Endothelial cell of umbilical vein (primary cell): ENCODE results near the gene ANP32E. TPM values are rescaled to one million over a fixed set of nuclear protein-coding genes. Genes with fewer than 3 reads are reported as not detected.

Source experiments
- BruUV-seq: library from RNA; stranded (reverse); fragments of 400-500 nt; replicated peaks from 2 replicates; lab custom pipeline; 2021; lab: Mats Ljungman, UMichigan
- CTCF ChIA-PET: fragments of 300-600, 350-600 bp; sonication (Branson Sonifier 250); formaldehyde crosslinking; loops from one replicate; lab custom pipeline; 2021; ENCODE audit warnings: antibody characterized with exemption, inconsistent platforms; lab: Charles Lee
- POLR2A ChIA-PET: fragments of 300-600, 350-600 bp; sonication (Branson Sonifier 250); formaldehyde crosslinking; loops from one replicate; lab custom pipeline; 2021; ENCODE audit warnings: antibody characterized with exemption, inconsistent platforms; lab: Charles Lee
- DNase-seq: peaks from one replicate; pipeline ENCODE4 v3.0.0-alpha.2; 2011; ENCODE audit warnings: low read depth, low spot score
- FAIRE-seq: peaks from 2 replicates; lab custom pipeline; 2011; peaks lifted over from hg19 to GRCh38; lab: Jason Lieb, UNC
- H2AFZ ChIP-seq: 2 replicates; pipeline ENCODE4 v1.6.0; 2012; ENCODE audit warnings: low read depth, low read length, control low read depth, inconsistent platforms
- H3K27ac ChIP-seq: 2 replicates; pipeline ENCODE4 v1.5.1; 2011; ENCODE audit warnings: low read depth, mild to moderate bottlenecking, control low read depth, low read length, moderate library complexity; ENCODE audit not compliant: insufficient read depth
- H3K27me3 ChIP-seq, 2 experiments: 2 replicates each; pipeline versions ENCODE4 v1.6.0 to v1.6.1; 2011; ENCODE audit warnings: low read length in 2 of 2, mixed read lengths in 1 of 2; ENCODE audit not compliant: control insufficient read depth in 2 of 2, insufficient read depth in 2 of 2
- H3K36me3 ChIP-seq, 2 experiments: 2 replicates in 1 of 2; 3 replicates in 1 of 2; pipeline ENCODE4 v1.5.1; 2011; ENCODE audit warnings: low read length in 2 of 2, mild to moderate bottlenecking in 1 of 2, moderate library complexity in 1 of 2; ENCODE audit not compliant: control insufficient read depth in 2 of 2, insufficient read depth in 2 of 2; ENCODE audit errors: extremely low read depth in 1 of 2
- H3K4me1 ChIP-seq: 3 replicates; pipeline ENCODE4 v1.5.1; 2011; ENCODE audit warnings: mild to moderate bottlenecking, low read length; ENCODE audit not compliant: control insufficient read depth, insufficient read depth; ENCODE audit errors: extremely low read depth
- H3K4me2 ChIP-seq: 2 replicates; pipeline ENCODE4 v1.6.1; 2011; ENCODE audit warnings: low read length, control low read depth, mixed read lengths; ENCODE audit not compliant: insufficient read depth
- H3K4me3 ChIP-seq, 3 experiments: fragments of 200-600 bp in 1 of 3; sonication (generic), shearing (Covaris generic) in 1 of 3; replicated peaks in 1 of 3; 2 replicates each; pipeline ENCODE4 v1.5.1; 2011 to 2016; ENCODE audit warnings: control low read depth in 3 of 3, low read length in 3 of 3, mild to moderate bottlenecking in 2 of 3, inconsistent platforms in 1 of 3, low read depth in 1 of 3, moderate library complexity in 1 of 3; ENCODE audit not compliant: insufficient read depth in 1 of 3
- H3K79me2 ChIP-seq: 2 replicates; pipeline ENCODE4 v1.6.0; 2012; ENCODE audit warnings: low read length, inconsistent platforms; ENCODE audit not compliant: control insufficient read depth, insufficient read depth
- H3K9ac ChIP-seq: replicated peaks from 2 replicates; pipeline ENCODE3; 2011; ENCODE audit warnings: low read length, control low read depth; ENCODE audit not compliant: insufficient read depth; ENCODE audit errors: extremely low read depth
- H3K9me1 ChIP-seq: replicated peaks from 3 replicates; pipeline ENCODE4 v1.6.0; 2011; ENCODE audit warnings: mild to moderate bottlenecking, low read length; ENCODE audit not compliant: control insufficient read depth, insufficient read depth; ENCODE audit errors: extremely low read depth
- H3K9me3 ChIP-seq: replicated peaks from 2 replicates; pipeline ENCODE4 v1.5.1; 2012; ENCODE audit warnings: low read length, inconsistent platforms; ENCODE audit not compliant: control insufficient read depth, insufficient read depth
- H4K20me1 ChIP-seq: replicated peaks from 2 replicates; pipeline ENCODE3; 2011; ENCODE audit warnings: mild to moderate bottlenecking, low read length; ENCODE audit not compliant: control insufficient read depth, insufficient read depth; ENCODE audit errors: extremely low read depth
- CTCF ChIP-seq, 2 donors: IDR thresholded peaks; 1 replicate in 1 of 2; 2 replicates in 1 of 2; pipeline ENCODE4 v1.5.1; 2011; ENCODE audit warnings: low read length in 2 of 2, mild to moderate bottlenecking in 2 of 2, moderate library complexity in 2 of 2, control low read depth in 1 of 2, inconsistent platforms in 1 of 2, low read depth in 1 of 2; ENCODE audit not compliant: insufficient read depth in 1 of 2; ENCODE audit errors: extremely low read depth in 1 of 2
- EZH2 ChIP-seq: IDR thresholded peaks from 2 replicates; pipeline ENCODE4 v1.6.1; 2012; ENCODE audit warnings: borderline replicate concordance, low read depth, mild to moderate bottlenecking, moderate library complexity, low read length, inconsistent platforms; ENCODE audit not compliant: severe bottlenecking
- FOS ChIP-seq: IDR thresholded peaks from 2 replicates; pipeline ENCODE4 v1.6.1; 2011; ENCODE audit warnings: mild to moderate bottlenecking, low read length, moderate library complexity, borderline replicate concordance; ENCODE audit not compliant: insufficient read depth
- GATA2 ChIP-seq: IDR thresholded peaks from 2 replicates; pipeline ENCODE4 v1.7.0; 2011; ENCODE audit warnings: low read depth, mild to moderate bottlenecking, moderate library complexity, mixed read lengths, low read length; ENCODE audit not compliant: insufficient read length, insufficient read depth
- JUN ChIP-seq: IDR thresholded peaks from 2 replicates; pipeline ENCODE4 v1.6.1; 2011; ENCODE audit warnings: borderline replicate concordance, low read depth; ENCODE audit not compliant: insufficient read length, insufficient read depth
- MAX ChIP-seq: IDR thresholded peaks from 2 replicates; pipeline ENCODE4 v1.6.1; 2011; ENCODE audit not compliant: insufficient read depth, insufficient read length
- MYC ChIP-seq: IDR thresholded peaks from one replicate; pipeline ENCODE4 v1.6.1; 2011; ENCODE audit warnings: mild to moderate bottlenecking, low read depth, low read length
- POLR2A ChIP-seq: IDR thresholded peaks from 2 replicates; pipeline ENCODE4 v1.6.1; 2012; ENCODE audit warnings: low read depth, mild to moderate bottlenecking, control low read depth, low read length
- POLR2AphosphoS5 ChIP-seq: IDR thresholded peaks from 2 replicates; pipeline ENCODE4 v1.6.1; 2012; ENCODE audit warnings: low read depth, mild to moderate bottlenecking, control low read depth, low read length, moderate library complexity; ENCODE audit not compliant: insufficient read depth
- dilution Hi-C: fragments of 300-500 bp; cut with MboI; formaldehyde crosslinking; loops from one replicate; pipeline ENCODE4 v1.15.0; 2019; ENCODE audit warnings: low sequenced_read_pairs; ENCODE audit not compliant: extremely low pct_ligation_motif_present
- intact Hi-C: fragments of 100-400 bp; cut with micrococcal nuclease; formaldehyde crosslinking; loops from one replicate; pipeline ENCODE4 v1.10.0; 2022
- polyA plus RNA-seq, 4 experiments: library from polyadenylated mRNA; depleted of rRNA in 3 of 4; stranded (reverse) in 3 of 4; unstranded in 1 of 4; fragments of >200 nt; gene quantifications; 2 replicates each; pipeline versions ENCODE4 v1.2.1 to v1.2.3, GENCODE V29; 2011 to 2012; ENCODE audit warnings: missing spikeins in 1 of 4
- total RNA-seq: library from RNA; stranded (reverse); gene quantifications from 2 replicates; pipeline ENCODE4 v1.2.3, GENCODE V29; 2021

ANP32E gene
- total and polyA plus RNA-seq, 2 donors (not counting 3 experiments of a cell fraction or from before 2014, with no cell fraction given): 6.8 to 53.4 TPM

GRCh38 chr1:150262388-150263320, 26.7 kb upstream of the ANP32E start:
- TF ChIP-seq CTCF (IDR thresholded peaks at IDR 0.05; ENCODE audit: extremely low read depth in 1 of 2, insufficient read depth in 1 of 2, low read depth in 1 of 2, low read length in 2 of 2) (no peak), POLR2A (peak; percentile 51)
- Histone ChIP-seq H3K4me3 (no peak overlapping the region), H3K36me3 (peaks cover 3 to 19% of the 10 kb centered on the region in 2 experiments), H3K9ac (no peak overlapping the region), H3K9me1 (no peaks in the 10 kb centered on the region), H3K4me1 (peaks cover 7% of the 10 kb centered on the region), H4K20me1 (no peaks in the 10 kb centered on the region), H2AFZ (no peak overlapping the region), H3K27ac (no peak overlapping the region), H3K79me2 (peaks cover 9% of the 10 kb centered on the region), H3K9me3 (no peaks in the 10 kb centered on the region), H3K4me2 (no peak overlapping the region), H3K27me3 (peaks cover 15 to 21% of the 10 kb centered on the region in 2 experiments)
- no peak for FAIRE-seq
- CTCF ChIA-PET: interaction anchor here (1.3 to 13.2 kb wide), 2 partner anchors 13 to 17 kb away, joined by 3 to 466 read pairs; partner anchors contain the start of genes APH1A, C1orf54 and CIART
- no TSS peak for BruUV-seq
- no peak for DNase-seq
- dilution Hi-C loops (no loop called here), intact Hi-C loops (no loop called here)
- POLR2A ChIA-PET: interaction anchor here (0.8 kb wide), 1 partner anchor 10 kb away, joined by 5 read pairs; the partner anchor contains the start of gene C1orf54

GRCh38 chr1:150261367-150261766, 25.5 kb upstream of the ANP32E start:
- ChIA-PET CTCF (interaction anchor here (13.2 kb wide), 1 partner anchor 14 kb away, joined by 466 read pairs; the partner anchor contains the start of genes APH1A, C1orf54 and CIART), POLR2A (no interaction called here)
- Histone ChIP-seq H3K4me3 (no peak overlapping the region), H4K20me1 (no peaks in the 10 kb centered on the region), H3K27ac (no peak overlapping the region), H2AFZ (no peak overlapping the region), H3K9me1 (no peaks in the 10 kb centered on the region), H3K9ac (no peak overlapping the region), H3K27me3 (peaks cover 15 to 27% of the 10 kb centered on the region in 2 experiments), H3K79me2 (no peaks in the 10 kb centered on the region), H3K4me1 (peaks cover 2% of the 10 kb centered on the region), H3K4me2 (no peak overlapping the region), H3K9me3 (no peaks in the 10 kb centered on the region), H3K36me3 (peaks cover 3 to 17% of the 10 kb centered on the region in 2 experiments)
- no peak for DNase-seq
- TF ChIP-seq POLR2AphosphoS5 (no peak), EZH2 (no peak), JUN (no peak), POLR2A (no peak), MYC (no peak), MAX (no peak), CTCF (IDR thresholded peaks at IDR 0.05; ENCODE audit: extremely low read depth in 1 of 2, insufficient read depth in 1 of 2, low read depth in 1 of 2, low read length in 2 of 2) (no peak), FOS (no peak), GATA2 (no peak)
- intact Hi-C loops: no loop called here
- dilution Hi-C loops: no loop called here
- no peak for FAIRE-seq
- no TSS peak for BruUV-seq
